GM13977 (cell line): ENCODE results near the gene TCERG1L.

ENCODE experiments used
- DNase-seq: peaks from one replicate; pipeline ENCODE4 v3.0.0; 2012; ENCODE audit warnings: low spot score
- CTCF ChIP-seq: IDR thresholded peaks from 2 replicates; pipeline ENCODE4 v1.5.1; 2012; ENCODE audit warnings: mild to moderate bottlenecking, control low read depth; ENCODE audit not compliant: insufficient read depth; ENCODE audit errors: extremely low read depth, missing control alignments
- in situ Hi-C: fragments of 300-500 bp; cut with MboI; formaldehyde crosslinking; loops from one replicate; pipeline ENCODE4 v1.12.0; 2022; ENCODE audit warnings: low sequenced_read_pairs, low pct_unique_long_range_greater_than_20kb, mixed read lengths, inconsistent platforms; ENCODE audit not compliant: unreplicated experiment

TCERG1L gene

GRCh38 chr10:131088619-131089018, 222.9 kb downstream of the TCERG1L start:
- in situ Hi-C loops, result no loop called here
- TF ChIP-seq CTCF, result no peak
- no peak for DNase-seq

GRCh38 chr10:131087464-131088215, 223.9 kb downstream of the TCERG1L start:
- TF ChIP-seq CTCF, result no peak
- DNase-seq, result no peak
- in situ Hi-C loops, result no loop called here

GRCh38 chr10:131086511-131086910, 225.0 kb downstream of the TCERG1L start:
- DNase-seq, result no peak
- in situ Hi-C loops, result no loop called here
- TF ChIP-seq CTCF, result no peak

- no peak for DNase-seq
- TF ChIP-seq CTCF, result no peak
- in situ Hi-C loops, result no loop called here
Measured at GRCh38 chr10:131086094-131086493, 225.4 kb downstream of the TCERG1L start.

GRCh38 chr10:131085091-131085860, 226.2 kb downstream of the TCERG1L start:
- in situ Hi-C loops, result no loop called here
- TF ChIP-seq CTCF, result no peak
- no peak for DNase-seq

- in situ Hi-C loops, result no loop called here
- DNase-seq, result no peak
Measured at GRCh38 chr10:131084791-131085090, 226.8 kb downstream of the TCERG1L start.

More at GRCh38 chr10:131084791-131085090, 226.8 kb downstream of the TCERG1L start:
- no peak for TF ChIP-seq CTCF
